ENCODE results near the gene CARM1.
"Not testable (repeated sequence)": the region's sequence is repeated elsewhere in the genome, so short reads cannot be mapped to it uniquely, and the experiment has no call there.

CARM1 gene

DNA sequence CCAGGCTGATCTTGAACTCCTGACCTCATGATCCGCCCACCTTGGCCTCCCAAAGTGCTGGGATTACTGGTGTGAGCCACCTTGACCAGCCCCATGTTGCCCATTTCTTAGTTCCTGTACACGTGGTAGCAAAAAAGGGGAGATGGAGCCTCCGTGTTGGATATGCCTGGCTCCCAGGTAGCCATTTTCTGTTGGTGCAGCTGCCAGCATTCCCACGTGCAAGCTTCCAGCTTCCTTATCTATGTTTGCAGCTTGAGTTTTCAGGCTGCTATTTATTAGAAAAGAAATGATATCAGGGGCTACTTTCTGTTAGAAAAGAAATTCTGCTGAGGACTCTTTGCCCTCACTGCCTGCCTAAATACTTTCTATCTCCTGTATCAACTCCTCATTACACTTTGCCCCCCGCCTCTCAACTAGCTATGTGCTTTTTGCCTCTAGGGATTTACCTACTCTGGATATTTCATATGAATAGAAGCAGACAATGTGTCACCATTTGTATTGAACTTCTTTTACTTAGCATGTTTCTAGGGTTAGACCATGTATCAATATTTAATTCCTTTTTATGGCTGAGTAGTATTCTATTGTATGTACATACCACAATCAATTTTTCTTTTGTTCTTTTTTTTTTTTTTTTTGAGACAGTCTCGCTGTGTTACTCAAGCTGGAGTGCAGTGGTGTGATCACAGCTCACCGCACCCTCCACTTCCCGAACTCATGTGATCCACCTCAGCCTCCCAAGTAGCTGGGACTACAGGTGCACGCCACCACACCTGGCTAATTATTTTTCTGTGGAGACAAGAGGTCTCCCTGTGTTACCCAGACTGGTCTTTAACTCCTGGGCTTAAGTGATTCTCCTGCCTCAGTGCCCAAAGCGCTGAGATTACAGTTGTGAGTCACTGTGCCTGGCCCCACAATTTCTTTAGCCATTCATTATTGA is 32.0 kb upstream of the CARM1 start:
- intact Hi-C loops (cut with DNase I) = loop anchor here (10.0 kb wide), 1 partner anchor 125 kb away; the partner anchor contains the start of gene DNM2
- no peak for DNase-seq

DNA sequence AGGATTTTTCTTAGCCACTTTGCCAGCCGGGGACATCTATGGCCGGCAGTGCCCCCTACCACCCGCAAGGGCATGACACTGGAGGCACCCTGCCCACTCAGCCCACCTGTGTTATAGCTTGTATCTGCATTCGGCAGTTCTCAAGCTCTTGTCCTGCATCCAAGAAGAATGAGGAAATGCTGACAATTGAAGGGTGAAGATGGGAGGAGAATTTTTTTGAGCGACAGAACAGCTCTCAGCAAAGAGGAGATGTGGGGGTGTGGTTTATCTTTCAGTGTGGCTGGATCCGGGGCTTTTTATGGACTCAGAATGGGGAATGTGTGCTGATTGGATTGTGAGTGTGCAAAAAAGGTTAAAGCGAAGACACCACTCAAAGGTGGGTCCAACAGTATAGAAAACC is 28.6 kb upstream of the CARM1 start:
- DNase-seq = no peak
- intact Hi-C loops (cut with DNase I) = no loop called here

- DNase-seq = no peak
- intact Hi-C loops (cut with DNase I) = no loop called here
These were observed 24.7 kb upstream of the CARM1 start for GRCh38 chr19:10846500-10847202.

- intact Hi-C loops (cut with DNase I) = no loop called here
- peak in 3 of 42 donors; percentile 19 to 35 (median 31) for DNase-seq
These were observed 23.0 kb upstream of the CARM1 start, which contains the start of gene C19orf38 for GRCh38 chr19:10848230-10848856. Gene C19orf38, plus strand, starts transcription at chr19:10848415. Its CDS starts 94 bp downstream, at chr19:10848509.

DNA sequence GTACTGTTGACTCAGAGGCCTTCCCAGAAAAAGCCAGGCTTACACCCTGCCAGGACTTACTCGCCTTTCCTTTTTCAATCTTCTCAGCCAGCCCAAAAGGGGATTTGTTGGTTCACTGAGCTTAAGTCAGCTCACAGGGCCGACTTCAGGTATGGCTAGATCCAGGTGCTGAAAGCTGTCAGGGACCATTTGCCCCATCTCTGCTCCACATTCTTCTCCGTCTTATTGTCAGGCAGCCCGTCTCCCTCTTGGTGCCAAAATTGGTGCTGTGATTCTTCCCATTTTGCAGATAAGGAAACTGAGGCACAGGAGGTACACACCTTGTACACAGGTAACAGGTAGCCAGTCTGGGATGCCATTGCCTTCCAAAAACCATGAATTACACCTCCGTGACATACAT is 20.7 kb upstream of the CARM1 start:
- intact Hi-C loops (cut with DNase I) = no loop called here
- DNase-seq = no peak

DNA sequence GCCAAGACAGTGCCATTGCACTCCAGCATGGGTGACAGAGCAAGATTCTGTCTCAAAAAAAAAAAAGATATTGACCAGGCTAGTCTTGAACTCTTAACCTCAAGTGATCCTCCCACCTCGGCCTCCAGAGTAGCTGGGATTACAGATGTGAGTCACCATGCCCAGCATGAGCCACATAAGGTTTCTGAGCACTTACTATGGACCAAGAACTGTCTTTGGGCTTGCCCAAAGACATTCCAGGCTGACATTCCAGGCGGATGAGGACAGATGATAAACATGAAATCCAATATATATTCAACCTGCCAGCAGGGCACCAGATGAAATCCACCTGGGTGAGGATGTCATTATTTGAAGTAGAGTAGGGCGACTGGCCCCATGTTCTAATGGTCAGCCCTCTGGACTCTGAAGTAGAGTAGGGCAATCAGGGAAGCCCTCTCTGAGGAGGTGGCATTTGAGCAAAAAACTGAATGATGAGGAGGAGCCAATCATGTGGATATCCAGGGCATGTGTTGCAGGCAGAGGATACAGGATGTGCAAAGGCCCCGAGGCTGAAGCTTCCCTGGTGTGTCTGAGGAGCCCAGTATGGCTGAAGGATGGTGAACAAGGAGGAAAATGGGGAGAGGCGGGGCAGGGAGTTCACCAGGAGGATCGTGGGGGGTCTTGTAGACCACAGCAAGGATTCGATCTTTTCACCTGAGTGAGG is 19.1 kb upstream of the CARM1 start:
- DNase-seq = no peak
- intact Hi-C loops (cut with DNase I) = no loop called here

GRCh38 chr19:10852941-10853340 is 18.4 kb upstream of the CARM1 start:
- intact Hi-C loops (cut with DNase I) = no loop called here
- no peak for DNase-seq

DNA sequence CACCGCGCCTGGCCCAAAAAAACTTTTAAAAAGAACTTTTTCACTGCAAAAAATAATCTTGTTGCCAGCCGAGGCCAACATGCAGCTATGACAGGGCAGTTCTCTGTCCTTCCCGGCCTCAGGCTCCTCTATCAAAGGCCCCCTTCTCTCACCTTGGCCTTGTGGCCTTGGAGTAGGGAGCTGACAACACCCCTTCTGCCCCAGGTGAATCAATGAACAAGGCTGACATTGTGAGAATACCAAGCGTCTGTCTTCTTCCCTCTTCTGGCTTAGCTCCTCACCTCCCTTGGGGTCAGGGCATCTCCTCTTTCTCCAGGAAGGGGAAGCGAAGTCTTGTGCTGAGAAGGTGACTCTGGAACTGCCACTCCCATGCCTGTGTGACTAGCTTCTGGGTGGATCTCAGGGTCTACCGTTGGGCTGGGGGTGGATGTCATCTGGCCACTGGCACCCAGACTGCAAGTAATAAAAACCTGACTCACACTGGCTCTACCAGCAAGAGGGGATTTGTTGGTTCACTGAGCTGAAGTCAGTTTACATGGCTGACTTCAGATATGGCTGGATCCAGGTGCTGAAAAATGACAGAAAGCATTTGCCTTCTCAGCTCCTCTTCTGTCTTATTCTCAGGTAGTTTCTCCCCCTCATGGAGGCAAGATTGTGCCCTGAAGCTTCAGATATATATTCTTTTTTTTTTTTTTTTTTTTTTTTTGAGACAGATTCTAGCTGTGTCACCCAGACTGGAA is 16.8 kb upstream of the CARM1 start:
- no peak for DNase-seq
- intact Hi-C loops (cut with DNase I) = no loop called here

GRCh38 chr19:10855879-10856522 is 15.4 kb upstream of the CARM1 start:
- DNase-seq = no peak
- intact Hi-C loops (cut with DNase I) = no loop called here

DNA sequence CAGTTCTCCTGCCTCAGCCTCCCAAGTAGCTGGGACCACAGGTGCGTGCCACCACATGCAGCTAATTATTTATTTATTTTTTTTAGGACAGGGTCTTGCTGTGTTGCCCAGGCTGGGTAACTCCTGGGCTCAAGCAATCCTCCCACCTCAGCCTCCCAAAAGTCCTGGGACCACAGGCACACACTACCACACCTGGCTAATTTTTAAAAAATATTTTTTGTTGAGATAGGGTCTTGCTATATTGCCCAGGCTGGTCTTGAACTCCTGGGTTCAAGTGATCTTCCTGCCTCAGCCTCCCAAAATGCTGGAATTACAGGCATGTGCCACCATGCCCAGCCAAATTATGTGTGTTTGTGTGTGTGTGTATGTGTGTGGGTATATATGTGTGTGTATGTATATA is 14.5 kb upstream of the CARM1 start:
- intact Hi-C loops (cut with DNase I); DNase-seq: not testable (repeated sequence)

GRCh38 chr19:10858204-10858828 is 13.0 kb upstream of the CARM1 start:
- DNase-seq = no peak
- intact Hi-C loops (cut with DNase I) = no loop called here

GRCh38 chr19:10861103-10861651 is 10.2 kb upstream of the CARM1 start:
- intact Hi-C loops (cut with DNase I) = loop anchor here (10.0 kb wide), 1 partner anchor 146 kb away; the partner anchor contains the start of gene DNM2
- DNase-seq = peak in 1 of 42 donors; percentile 41

DNA sequence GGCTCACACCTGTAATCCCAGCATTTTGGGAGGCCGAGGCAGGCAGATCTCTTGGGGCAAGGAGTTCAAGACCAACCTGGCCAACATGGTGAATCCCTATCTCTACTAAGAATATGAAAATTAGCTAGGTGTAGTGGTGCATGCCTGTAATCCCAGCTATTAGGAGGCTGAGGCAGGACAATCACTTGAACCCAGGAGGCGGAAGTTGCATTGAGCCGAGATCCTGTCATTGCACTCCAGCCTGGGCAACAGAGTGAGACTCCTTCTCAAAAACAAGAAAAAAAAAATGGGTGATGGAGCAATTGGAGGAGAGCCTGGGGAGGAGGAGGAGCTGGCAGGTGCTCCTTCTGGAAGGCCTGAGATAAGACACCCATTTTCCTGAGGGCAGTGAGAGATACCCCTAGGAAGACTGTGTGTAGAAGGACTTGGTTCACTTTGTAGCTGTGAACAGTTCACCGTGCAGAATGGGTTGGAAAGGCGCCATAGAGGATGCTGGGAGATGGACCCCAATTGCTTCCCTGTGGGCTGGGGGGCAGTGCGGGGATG is 8.7 kb upstream of the CARM1 start:
- intact Hi-C loops (cut with DNase I) = loop anchor here (10.0 kb wide), 1 partner anchor 148 kb away; the partner anchor contains the start of gene DNM2
- DNase-seq = no peak

DNA sequence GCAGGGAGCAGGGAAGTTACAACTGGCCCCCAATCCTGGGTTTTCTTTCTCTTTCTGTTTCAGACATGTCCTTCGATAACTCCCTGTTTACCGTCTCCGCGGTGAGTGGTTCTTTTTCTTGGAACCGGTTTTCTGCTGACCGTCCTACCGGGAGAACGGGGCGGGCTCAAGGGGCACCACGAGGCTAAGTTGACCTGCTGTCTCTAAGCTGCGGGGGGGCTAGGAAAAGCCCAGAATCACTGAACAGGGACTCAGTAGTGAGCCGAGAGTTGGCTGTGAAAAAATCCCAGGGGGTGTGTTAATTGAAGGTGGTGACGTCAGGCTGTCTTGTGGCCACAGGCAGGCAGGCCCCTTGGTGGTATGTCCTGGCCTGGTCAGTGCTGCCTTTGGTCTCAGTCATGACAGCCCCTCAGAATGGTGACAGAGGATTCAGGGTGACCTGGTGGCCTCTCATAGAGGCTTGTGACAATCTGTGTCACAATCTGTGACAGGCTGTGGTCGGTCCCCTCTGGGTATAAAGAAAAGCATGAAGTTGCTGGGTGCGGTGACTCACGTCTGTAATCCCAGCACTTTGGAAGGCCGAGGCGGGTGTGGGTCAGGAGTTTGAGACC is 8.1 kb upstream of the CARM1 start:
- DNase-seq = no peak
- intact Hi-C loops (cut with DNase I) = loop anchor here (10.0 kb wide), 1 partner anchor 148 kb away; the partner anchor contains the start of gene DNM2

- intact Hi-C loops (cut with DNase I) = loop anchor here (10.0 kb wide), 1 partner anchor 150 kb away; the partner anchor contains the start of gene DNM2
- DNase-seq = peak; percentile 73 to 95 (median 89)
These were observed 6.8 kb upstream of the CARM1 start for GRCh38 chr19:10864538-10864899.

DNA sequence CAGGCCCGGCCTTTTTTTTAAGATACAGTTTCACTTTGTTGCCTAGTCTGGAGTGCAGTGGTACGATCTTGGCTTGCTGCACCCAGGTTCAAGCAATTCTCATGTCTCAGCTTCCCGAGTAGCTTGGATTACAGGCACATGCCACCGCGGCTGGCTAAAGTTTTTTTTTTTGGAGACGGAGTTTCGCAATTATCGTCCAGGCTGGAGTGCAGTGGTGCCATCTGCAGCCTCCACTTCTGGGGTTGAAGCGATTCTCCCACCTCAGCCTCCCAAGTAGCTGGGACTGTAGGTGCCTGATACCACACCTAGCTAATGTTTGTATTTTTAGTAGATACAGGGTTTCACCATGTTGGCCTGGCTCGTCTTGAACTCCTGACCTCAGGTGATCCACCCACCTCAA is 4.9 kb upstream of the CARM1 start:
- intact Hi-C loops (cut with DNase I) = loop anchor here (10.0 kb wide), 1 partner anchor 152 kb away; the partner anchor contains the start of gene DNM2
- DNase-seq = no peak
